Thymus (tissue), 11 donors: Measurements from ENCODE around the gene SLC39A10. TPM values are rescaled to one million over a fixed set of nuclear protein-coding genes. Genes with fewer than 3 reads are reported as not detected.

Source experiments
- DNase-seq, 9 donors: peaks; one replicate each; pipeline ENCODE4 v3.0.0-alpha.2; 2013; ENCODE audit warnings: low spot score in 9 of 9, low read depth in 6 of 9, missing footprints in 1 of 9
- H3K27ac ChIP-seq, 2 donors: one replicate each; pipeline ENCODE4 v1.5.1; 2013; ENCODE audit warnings: control low read depth in 1 of 2, low read depth in 1 of 2, low read length in 1 of 2, mild to moderate bottlenecking in 1 of 2, moderate library complexity in 1 of 2
- H3K27me3 ChIP-seq, 2 donors: one replicate each; pipeline ENCODE4 v1.5.1; 2013; ENCODE audit warnings: low read length in 1 of 2; ENCODE audit not compliant: control insufficient read depth in 2 of 2, insufficient read depth in 1 of 2
- H3K36me3 ChIP-seq, 2 donors: one replicate each; pipeline ENCODE4 v1.5.1; 2013; ENCODE audit warnings: low read length in 1 of 2, mild to moderate bottlenecking in 1 of 2, moderate library complexity in 1 of 2; ENCODE audit not compliant: control insufficient read depth in 2 of 2, insufficient read depth in 2 of 2
- H3K4me1 ChIP-seq, 2 donors: one replicate each; pipeline ENCODE4 v1.5.1; 2013; ENCODE audit warnings: low read length in 2 of 2; ENCODE audit not compliant: control insufficient read depth in 2 of 2, insufficient read depth in 2 of 2
- H3K4me3 ChIP-seq, 2 donors: one replicate each; pipeline ENCODE4 v1.5.1; 2013; ENCODE audit warnings: low read length in 2 of 2, control low read depth in 1 of 2, mild to moderate bottlenecking in 1 of 2
- H3K9me3 ChIP-seq, 2 donors: one replicate each; pipeline ENCODE4 v1.5.1; 2013; ENCODE audit warnings: low read length in 1 of 2, mild to moderate bottlenecking in 1 of 2; ENCODE audit not compliant: control insufficient read depth in 2 of 2, insufficient read depth in 1 of 2
- WGBS: extraction: QIAGEN DNeasy Blood & Tissue Kit; methylation state at CpG from one replicate; pipeline ENCODE4 v1.1.7; 2013; 5-methylcytosine and 5-hydroxymethylcytosine counted together
- polyA plus RNA-seq: library from polyadenylated mRNA; stranded (reverse); fragments of 200-250 nt; gene quantifications from one replicate; pipeline ENCODE4 v1.2.3, GENCODE V29; 2013
- total RNA-seq: library from RNA; stranded (reverse); fragments of 120-200 nt; gene quantifications from one replicate; pipeline ENCODE4 v1.2.4, GENCODE V29; 2013
- donor health status: healthy.

Gene SLC39A10
- total and polyA plus RNA-seq, 2 donors: 11.4 to 40.2 TPM

DNA sequence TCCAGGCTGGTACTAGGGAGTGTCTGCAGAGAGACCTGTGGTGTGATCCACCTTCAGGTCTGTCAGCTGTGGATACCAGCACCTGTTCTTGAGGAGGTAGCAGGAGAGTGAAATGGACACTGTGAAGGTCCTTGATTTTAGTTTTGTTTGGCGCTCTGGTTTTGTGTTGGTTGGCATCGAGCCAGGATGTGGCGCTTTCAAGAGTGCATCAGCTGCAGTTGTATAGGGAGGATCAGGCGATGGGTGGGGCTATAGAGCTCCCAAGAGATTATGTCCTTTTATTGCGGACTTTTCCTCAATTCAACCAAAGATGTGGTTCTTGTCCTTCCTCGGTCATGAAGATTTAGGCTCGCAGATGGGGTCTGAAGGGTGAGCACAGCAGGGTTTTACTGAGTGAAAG is 37.5 kb downstream of the SLC39A10 start:
- H3K36me3 ChIP-seq: peaks cover 10 to 13% of the 10 kb centered on the region in 2 donors
- H3K4me3 ChIP-seq: no peak overlapping the region
- no peaks in the 10 kb centered on the region for H3K4me1 ChIP-seq
- peaks cover 0 to 4% of the 10 kb centered on the region in 2 donors for H3K9me3 ChIP-seq
- over 99% methylated on average over 7 of the region's 7 CpGs for WGBS
- DNase-seq: no peak
- no peak overlapping the region for H3K27ac ChIP-seq
- H3K27me3 ChIP-seq: no peaks in the 10 kb centered on the region

DNA sequence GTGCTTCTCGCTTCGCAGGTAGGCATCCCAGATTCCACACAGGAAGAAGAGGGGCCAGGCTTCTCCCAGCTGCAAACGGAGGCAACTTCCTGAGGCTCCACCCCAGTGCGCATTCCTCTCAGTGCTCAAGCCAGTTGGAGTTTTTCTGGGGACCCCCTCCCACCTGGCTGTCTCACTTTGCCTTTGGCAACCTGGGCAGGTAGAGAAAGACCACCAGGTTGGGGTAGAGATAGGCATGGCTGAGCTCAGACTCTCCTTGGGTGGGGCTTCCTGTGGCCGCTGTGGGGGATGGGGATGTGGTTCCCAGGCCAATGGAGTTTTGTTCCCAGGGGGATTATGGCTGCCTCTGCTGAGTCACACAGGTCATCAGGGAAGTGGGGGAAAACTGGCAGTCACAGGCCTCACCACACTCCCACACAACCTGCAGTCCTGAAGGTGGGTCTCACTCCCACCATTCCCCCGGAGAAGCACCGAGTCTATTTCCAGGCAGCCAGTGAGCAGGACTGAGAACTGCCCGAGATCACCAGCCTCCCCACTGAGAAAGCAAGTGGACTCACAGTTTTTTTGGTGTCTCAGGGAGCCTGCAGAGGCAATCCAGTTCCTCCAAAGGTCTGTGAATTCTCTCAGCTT is 38.1 kb downstream of the SLC39A10 start:
- H3K4me1 ChIP-seq: no peaks in the 10 kb centered on the region
- 87% methylated on average over 8 of the region's 8 CpGs for WGBS
- DNase-seq: no peak
- peaks cover 10 to 11% of the 10 kb centered on the region in 2 donors for H3K36me3 ChIP-seq
- no peaks in the 10 kb centered on the region for H3K27me3 ChIP-seq
- H3K4me3 ChIP-seq: no peak overlapping the region
- peaks cover 0 to 4% of the 10 kb centered on the region in 2 donors for H3K9me3 ChIP-seq
- no peak overlapping the region for H3K27ac ChIP-seq

DNA sequence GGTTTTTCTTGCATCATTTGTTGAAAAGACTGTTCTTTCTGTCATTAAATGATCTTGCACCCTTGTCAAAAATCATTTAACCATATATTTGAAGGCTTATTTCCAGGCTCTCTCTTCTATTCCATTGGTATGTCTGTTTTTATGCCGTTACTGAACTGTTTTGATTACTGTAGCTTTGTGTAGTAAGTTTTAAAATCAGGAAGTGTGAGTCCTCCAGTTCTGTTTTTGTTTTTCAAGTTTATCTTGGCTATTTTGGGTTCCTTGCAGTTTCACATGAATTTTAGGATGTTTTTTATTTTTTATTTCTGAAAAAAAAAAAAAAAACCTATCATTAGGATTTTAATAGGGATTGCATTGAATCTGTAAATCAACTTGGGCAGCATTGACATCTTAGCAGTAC is 39.0 kb downstream of the SLC39A10 start:
- WGBS: 99% methylated on average over 1 of the region's 1 CpG
- H3K27ac ChIP-seq: no peak overlapping the region
- no peak for DNase-seq
- H3K9me3 ChIP-seq: peaks cover 0 to 4% of the 10 kb centered on the region in 2 donors
- no peak overlapping the region for H3K4me3 ChIP-seq
- no peaks in the 10 kb centered on the region for H3K27me3 ChIP-seq
- no peaks in the 10 kb centered on the region for H3K4me1 ChIP-seq
- peaks cover 7 to 11% of the 10 kb centered on the region in 2 donors for H3K36me3 ChIP-seq

DNA sequence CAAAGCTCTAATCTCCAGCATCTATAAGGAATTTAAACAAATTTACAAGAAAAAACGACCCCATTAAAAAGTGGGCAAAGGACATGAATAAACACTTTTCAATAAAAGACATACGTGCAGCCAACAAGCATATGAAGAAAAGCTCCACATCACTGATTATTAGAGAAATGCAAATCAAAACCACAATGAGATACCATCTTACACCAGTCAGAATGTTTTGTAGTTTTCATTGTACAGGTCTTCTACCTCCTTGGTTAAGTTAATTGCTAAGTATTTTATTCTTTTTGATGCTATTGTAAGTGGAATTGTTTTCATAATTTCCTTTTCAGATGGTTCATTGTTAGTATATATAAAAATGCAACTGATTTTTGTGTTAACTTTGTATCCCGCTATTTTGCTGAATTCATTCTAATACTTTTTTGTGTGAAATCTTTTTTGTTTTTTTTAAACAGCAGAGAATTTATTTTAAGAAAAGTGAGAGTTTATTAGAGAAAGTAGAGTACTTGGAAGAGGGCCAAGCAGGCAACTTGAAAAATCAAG is 40.7 kb downstream of the SLC39A10 start:
- H3K27me3 ChIP-seq: no peaks in the 10 kb centered on the region
- DNase-seq: no peak
- no peak overlapping the region for H3K27ac ChIP-seq
- H3K9me3 ChIP-seq: peaks cover 0 to 4% of the 10 kb centered on the region in 2 donors
- peaks cover 7 to 11% of the 10 kb centered on the region in 2 donors for H3K36me3 ChIP-seq
- H3K4me3 ChIP-seq: no peak overlapping the region
- whole genome bisulfite sequencing: 94% methylated on average over 3 of the region's 3 CpGs
- no peaks in the 10 kb centered on the region for H3K4me1 ChIP-seq

DNA sequence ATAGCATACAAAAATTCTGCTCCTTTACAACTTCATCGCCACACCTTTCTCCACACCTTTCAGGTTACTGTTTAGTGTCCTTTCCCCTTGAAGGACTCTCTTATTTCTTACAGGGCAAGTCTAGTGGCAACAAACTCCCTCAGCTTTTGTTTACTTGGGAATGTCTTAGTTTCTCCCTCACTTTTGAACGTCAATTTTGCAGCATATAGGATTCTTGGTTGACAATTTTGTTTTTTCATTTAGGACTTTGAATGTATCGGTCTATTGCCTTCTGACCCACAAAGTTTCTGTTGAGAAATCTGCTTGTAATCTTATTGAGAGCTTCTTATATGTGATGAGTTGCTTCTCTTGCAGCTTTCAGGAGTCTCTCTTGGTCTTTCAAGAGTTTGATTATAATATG is 43.5 kb downstream of the SLC39A10 start:
- Histone ChIP-seq H3K4me1 (no peaks in the 10 kb centered on the region), H3K27me3 (no peaks in the 10 kb centered on the region), H3K9me3 (no peaks in the 10 kb centered on the region), H3K27ac (no peak overlapping the region), H3K4me3 (no peak overlapping the region), H3K36me3 (peaks cover under 1% of the 10 kb centered on the region in 2 donors)
- no peak for DNase-seq
- 65% methylated on average over 3 of the region's 3 CpGs for WGBS

DNA sequence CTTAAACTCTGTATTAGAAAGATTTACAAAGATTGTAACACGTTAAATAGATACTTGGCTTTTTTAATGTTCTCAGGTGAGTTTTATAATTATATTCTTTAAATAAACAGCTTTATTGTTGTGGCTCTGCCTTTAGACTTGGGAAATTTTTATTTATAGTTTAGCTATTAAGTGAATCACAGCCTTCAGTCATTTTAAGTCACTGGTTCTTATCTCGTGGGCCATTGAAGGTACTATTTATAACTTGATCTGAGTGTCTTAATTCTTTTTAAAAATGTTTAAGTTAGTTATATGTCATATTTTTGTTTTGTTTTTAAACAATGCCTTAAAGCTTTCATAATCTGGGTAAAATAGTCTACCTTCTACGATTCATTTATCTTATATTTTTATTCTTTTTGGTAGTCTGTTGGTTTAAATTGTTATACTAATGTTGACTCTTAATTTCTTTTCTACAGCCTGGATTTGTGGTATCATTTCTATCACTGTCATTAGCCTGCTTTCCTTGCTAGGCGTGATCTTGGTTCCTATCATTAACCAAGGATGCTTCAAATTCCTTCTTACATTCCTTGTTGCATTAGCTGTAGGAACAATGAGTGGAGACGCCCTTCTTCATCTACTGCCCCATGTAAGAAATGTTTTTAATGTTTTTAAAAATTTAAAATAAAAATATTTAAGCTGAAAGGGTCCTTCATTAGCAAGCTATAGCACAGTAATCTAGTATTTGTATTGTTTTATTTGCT is 49.3 kb downstream of the SLC39A10 start:
- no peak for DNase-seq
- H3K36me3 ChIP-seq: peaks cover 5 to 10% of the 10 kb centered on the region in 2 donors
- no peaks in the 10 kb centered on the region for H3K9me3 ChIP-seq
- no peaks in the 10 kb centered on the region for H3K27me3 ChIP-seq
- no peaks in the 10 kb centered on the region for H3K4me1 ChIP-seq
- H3K27ac ChIP-seq: no peak overlapping the region
- WGBS: 98% methylated on average over 5 of the region's 5 CpGs
- no peak overlapping the region for H3K4me3 ChIP-seq

DNA sequence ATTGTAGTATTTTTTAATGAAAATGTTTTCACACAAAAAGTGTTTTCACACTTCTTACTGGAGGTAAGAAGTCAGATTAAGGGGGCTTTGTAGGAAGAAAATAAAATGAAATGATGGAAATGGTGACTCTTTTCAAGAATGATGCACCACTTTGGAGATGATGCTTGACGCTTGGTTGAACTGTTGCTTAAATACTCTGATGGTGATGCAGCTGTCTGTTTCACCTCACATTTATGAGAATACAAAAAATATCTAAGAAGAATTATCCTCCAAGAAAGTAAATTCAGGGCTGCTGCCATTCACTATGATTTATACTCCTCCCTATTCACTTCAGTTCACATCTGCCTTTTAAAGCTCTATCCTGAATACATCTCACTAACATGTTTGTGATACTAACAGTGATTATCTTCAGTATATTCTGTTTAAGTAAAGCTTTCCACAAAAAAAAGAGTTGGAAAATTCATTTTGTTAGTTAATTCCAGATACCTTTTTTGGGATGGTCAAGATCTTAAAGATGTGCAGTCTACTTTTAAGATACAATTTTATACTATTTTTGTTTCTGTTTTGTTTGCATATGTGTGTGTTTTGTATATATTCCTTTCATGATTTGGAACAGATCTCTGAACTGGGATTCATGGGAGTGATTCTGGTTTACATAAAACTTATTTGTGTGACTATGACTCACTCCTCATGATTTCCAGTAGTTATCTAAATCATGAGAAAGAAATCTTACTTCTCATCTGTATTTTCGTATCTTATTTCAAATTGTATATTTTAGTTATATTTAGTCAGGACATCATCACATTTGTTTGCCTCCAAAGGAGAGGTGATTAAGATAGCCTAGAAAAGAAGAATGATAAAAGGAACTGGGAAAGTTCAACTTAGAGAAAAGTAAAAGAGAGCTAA is 53.1 kb downstream of the SLC39A10 start:
- DNase-seq: no peak
- H3K36me3 ChIP-seq: peaks cover 5 to 33% of the 10 kb centered on the region in 2 donors
- H3K27ac ChIP-seq: no peak overlapping the region
- 98% methylated on average over 2 of the region's 2 CpGs for WGBS
- no peaks in the 10 kb centered on the region for H3K27me3 ChIP-seq
- H3K4me1 ChIP-seq: no peaks in the 10 kb centered on the region
- no peak overlapping the region for H3K4me3 ChIP-seq
- no peaks in the 10 kb centered on the region for H3K9me3 ChIP-seq

DNA sequence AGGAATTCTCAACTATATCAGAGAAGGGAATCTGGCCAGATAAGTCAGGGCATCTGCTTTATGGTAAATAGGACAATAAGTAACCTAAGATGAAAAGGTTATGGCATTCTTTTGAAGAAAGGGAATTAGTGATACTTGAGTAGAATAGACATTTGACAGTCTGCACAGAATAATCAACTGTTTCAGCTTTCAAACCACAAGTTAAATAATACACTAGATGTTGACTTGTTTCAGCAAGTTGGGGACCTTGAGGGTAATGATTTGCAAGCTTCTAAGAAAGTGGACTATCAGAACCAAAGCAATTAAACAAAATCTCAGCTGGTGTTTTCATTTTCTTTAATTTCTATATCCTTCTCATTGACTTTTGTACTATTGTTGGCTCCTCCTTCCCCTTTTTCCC is 54.5 kb downstream of the SLC39A10 start:
- Histone ChIP-seq H3K27ac (no peak overlapping the region), H3K9me3 (no peaks in the 10 kb centered on the region), H3K4me1 (no peaks in the 10 kb centered on the region), H3K27me3 (no peaks in the 10 kb centered on the region), H3K36me3 (peaks cover 6 to 44% of the 10 kb centered on the region in 2 donors), H3K4me3 (no peak overlapping the region)
- no peak for DNase-seq
